ENCODE measurements around the gene SEMA3C.

SEMA3C gene

GRCh38 chr7:80818181-80818580 is 100.7 kb downstream of the SEMA3C start:
- DNase-seq: no peak

GRCh38 chr7:80816806-80817205 is 102.0 kb downstream of the SEMA3C start:
- no peak for DNase-seq

GRCh38 chr7:80815733-80816132 is 103.1 kb downstream of the SEMA3C start:
- no peak for DNase-seq

GRCh38 chr7:80809545-80809944 is 109.3 kb downstream of the SEMA3C start:
- DNase-seq: no peak

GRCh38 chr7:80807166-80807900 is 111.5 kb downstream of the SEMA3C start:
- no peak for DNase-seq

- DNase-seq: no peak
These were observed 112.2 kb downstream of the SEMA3C start for GRCh38 chr7:80806663-80807062.

- no peak for DNase-seq
These were observed 114.3 kb downstream of the SEMA3C start for GRCh38 chr7:80804589-80804988.

GRCh38 chr7:80802527-80802926 is 116.3 kb downstream of the SEMA3C start:
- no peak for DNase-seq

GRCh38 chr7:80794631-80795573 is 123.9 kb downstream of the SEMA3C start:
- no peak for DNase-seq

- no peak for DNase-seq
These were observed 127.3 kb downstream of the SEMA3C start for GRCh38 chr7:80791509-80791929.

- DNase-seq: no peak
These were observed 128.0 kb downstream of the SEMA3C start for GRCh38 chr7:80790877-80791276.

GRCh38 chr7:80787721-80788120 is 131.1 kb downstream of the SEMA3C start:
- DNase-seq: no peak

- no peak for DNase-seq
These were observed 132.8 kb downstream of the SEMA3C start for GRCh38 chr7:80785961-80786536.

- DNase-seq: no peak
These were observed 133.6 kb downstream of the SEMA3C start for GRCh38 chr7:80785276-80785675.

GRCh38 chr7:80783678-80784327 is 135.0 kb downstream of the SEMA3C start:
- no peak for DNase-seq

GRCh38 chr7:80783186-80783677 is 135.6 kb downstream of the SEMA3C start:
- DNase-seq: no peak

GRCh38 chr7:80781561-80781979 is 137.3 kb downstream of the SEMA3C start:
- DNase-seq: no peak

GRCh38 chr7:80781146-80781545 is 137.7 kb downstream of the SEMA3C start:
- DNase-seq: no peak

GRCh38 chr7:80779456-80779855 is 139.4 kb downstream of the SEMA3C start:
- no peak for DNase-seq

GRCh38 chr7:80775897-80776296 is 143.0 kb downstream of the SEMA3C start:
- DNase-seq: no peak

GRCh38 chr7:80775482-80775881 is 143.4 kb downstream of the SEMA3C start:
- no peak for DNase-seq

- DNase-seq: no peak
These were observed 144.0 kb downstream of the SEMA3C start for GRCh38 chr7:80774843-80775242.

Measured in NCI-H774 (cell line).